Vagina (tissue), 2 donors: ENCODE data around the gene SKAP1.

ENCODE experiments used
- POLR2A ChIP-seq, 2 donors: fragments of 450-650 bp; IDR thresholded peaks; one replicate each; pipeline ENCODE4 v1.6.1; 2017; ENCODE audit warnings: antibody characterized with exemption in 2 of 2, mild to moderate bottlenecking in 2 of 2, moderate library complexity in 2 of 2
- POLR2AphosphoS5 ChIP-seq, 2 donors: sonication (generic); formaldehyde crosslinking; IDR thresholded peaks; one replicate each; pipeline ENCODE4 v1.9.0; 2017; ENCODE audit warnings: antibody characterized with exemption in 2 of 2, mild to moderate bottlenecking in 2 of 2, low read depth in 1 of 2; ENCODE audit not compliant: insufficient read depth in 1 of 2
- TF ChIP-seq, protein P1 (sequence below), 3 experiments: fragments of 450-650 bp in 2 of 3; fragments of 200-600 bp in 1 of 3; sonication (generic) in 1 of 3; IDR thresholded peaks; one replicate each; pipeline ENCODE4 v1.5.1; 2017 to 2019; ENCODE audit warnings: antibody characterized with exemption in 3 of 3, mild to moderate bottlenecking in 2 of 3, moderate library complexity in 2 of 3

DNA sequence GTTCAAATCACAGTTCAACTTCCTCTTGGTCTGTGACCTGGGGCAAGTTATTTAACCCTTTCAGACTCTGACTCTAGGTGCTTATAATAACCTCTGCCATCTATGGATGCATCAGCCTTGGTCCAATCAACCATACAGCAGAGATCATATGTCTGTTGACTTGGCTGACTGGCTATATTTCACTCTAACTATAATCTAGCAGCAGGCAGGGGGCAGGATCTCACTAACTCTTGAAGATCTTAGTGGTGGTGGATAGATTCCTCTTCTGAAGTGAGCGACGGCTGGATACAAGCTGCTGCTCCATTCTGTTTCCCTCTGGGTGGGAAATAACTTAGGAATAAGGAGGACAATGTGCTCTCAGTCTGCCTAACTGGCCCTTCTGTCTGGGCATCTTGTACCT is 146.6 kb downstream of the SKAP1 start:
- TF ChIP-seq POLR2A (IDR thresholded peaks at IDR 0.05), result no peak
- TF ChIP-seq, protein P1, sequence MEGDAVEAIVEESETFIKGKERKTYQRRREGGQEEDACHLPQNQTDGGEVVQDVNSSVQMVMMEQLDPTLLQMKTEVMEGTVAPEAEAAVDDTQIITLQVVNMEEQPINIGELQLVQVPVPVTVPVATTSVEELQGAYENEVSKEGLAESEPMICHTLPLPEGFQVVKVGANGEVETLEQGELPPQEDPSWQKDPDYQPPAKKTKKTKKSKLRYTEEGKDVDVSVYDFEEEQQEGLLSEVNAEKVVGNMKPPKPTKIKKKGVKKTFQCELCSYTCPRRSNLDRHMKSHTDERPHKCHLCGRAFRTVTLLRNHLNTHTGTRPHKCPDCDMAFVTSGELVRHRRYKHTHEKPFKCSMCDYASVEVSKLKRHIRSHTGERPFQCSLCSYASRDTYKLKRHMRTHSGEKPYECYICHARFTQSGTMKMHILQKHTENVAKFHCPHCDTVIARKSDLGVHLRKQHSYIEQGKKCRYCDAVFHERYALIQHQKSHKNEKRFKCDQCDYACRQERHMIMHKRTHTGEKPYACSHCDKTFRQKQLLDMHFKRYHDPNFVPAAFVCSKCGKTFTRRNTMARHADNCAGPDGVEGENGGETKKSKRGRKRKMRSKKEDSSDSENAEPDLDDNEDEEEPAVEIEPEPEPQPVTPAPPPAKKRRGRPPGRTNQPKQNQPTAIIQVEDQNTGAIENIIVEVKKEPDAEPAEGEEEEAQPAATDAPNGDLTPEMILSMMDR (IDR thresholded peaks at IDR 0.05), result no peak
- TF ChIP-seq POLR2AphosphoS5 (IDR thresholded peaks at IDR 0.05; ENCODE audit: insufficient read depth in 1 of 2, low read depth in 1 of 2), result no peak
